ENCODE data around the gene POLR2C. TPM values are rescaled to one million over a fixed set of nuclear protein-coding genes. Genes with fewer than 3 reads are reported as not detected.

The POLR2C gene
- total RNA-seq, 1 donor from 2014 or later, result 47.6 TPM

DNA sequence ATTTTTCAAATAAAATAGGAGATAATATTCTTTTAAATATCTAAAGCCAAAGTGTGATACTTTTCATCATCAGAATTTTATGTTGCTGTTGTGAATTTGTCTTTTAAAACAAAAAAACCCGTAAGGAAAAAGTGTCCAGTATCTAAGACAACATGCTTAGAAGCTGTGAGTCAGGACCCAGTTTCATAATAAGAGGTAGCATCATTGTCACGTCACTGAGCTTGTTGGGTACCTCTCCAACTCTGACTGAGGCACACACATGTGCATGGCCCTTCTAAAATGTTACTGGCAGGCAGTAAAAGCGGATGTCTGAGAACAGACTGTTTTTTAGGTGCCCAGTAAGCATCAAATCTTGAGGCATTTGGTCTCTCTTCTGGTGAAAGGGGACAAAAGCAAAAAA is 17.8 kb upstream of the POLR2C start:
- DNase-seq, result no peak
- peaks cover 11% of the 10 kb centered on the region for H3K9me3 ChIP-seq (replicated peaks)
- no peak overlapping the region for H3K27ac ChIP-seq (replicated peaks)
- TF ChIP-seq, protein P1, sequence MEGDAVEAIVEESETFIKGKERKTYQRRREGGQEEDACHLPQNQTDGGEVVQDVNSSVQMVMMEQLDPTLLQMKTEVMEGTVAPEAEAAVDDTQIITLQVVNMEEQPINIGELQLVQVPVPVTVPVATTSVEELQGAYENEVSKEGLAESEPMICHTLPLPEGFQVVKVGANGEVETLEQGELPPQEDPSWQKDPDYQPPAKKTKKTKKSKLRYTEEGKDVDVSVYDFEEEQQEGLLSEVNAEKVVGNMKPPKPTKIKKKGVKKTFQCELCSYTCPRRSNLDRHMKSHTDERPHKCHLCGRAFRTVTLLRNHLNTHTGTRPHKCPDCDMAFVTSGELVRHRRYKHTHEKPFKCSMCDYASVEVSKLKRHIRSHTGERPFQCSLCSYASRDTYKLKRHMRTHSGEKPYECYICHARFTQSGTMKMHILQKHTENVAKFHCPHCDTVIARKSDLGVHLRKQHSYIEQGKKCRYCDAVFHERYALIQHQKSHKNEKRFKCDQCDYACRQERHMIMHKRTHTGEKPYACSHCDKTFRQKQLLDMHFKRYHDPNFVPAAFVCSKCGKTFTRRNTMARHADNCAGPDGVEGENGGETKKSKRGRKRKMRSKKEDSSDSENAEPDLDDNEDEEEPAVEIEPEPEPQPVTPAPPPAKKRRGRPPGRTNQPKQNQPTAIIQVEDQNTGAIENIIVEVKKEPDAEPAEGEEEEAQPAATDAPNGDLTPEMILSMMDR (IDR thresholded peaks at IDR 0.05; ENCODE audit: borderline replicate concordance), result no peak
- intact Hi-C loops (cut with micrococcal nuclease), result no loop called here
- no peaks in the 10 kb centered on the region for H3K27me3 ChIP-seq (ENCODE audit: low read depth)
- H3K4me1 ChIP-seq, result peaks cover 56% of the 10 kb centered on the region
- no peak overlapping the region for H3K4me3 ChIP-seq
- peaks cover 18% of the 10 kb centered on the region for H3K36me3 ChIP-seq

DNA sequence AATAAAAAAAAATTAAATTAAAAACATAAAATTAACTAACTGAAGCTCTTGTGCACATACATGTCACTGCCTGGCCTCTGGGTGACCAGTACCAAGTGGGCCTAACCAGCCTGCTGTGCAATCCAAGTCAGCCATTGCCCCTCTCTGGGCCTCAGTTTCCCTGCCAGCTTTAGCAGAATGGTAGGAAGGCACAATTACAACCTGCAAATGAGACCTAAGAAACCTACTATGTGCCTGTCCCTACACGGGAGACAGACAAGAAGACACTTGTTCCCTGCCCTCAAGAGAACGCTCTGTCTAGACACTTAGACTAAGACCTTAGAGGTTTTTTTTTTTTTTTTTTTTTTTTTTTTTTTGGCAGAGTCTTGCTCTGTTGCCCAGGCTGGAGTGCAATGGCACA is 17.0 kb upstream of the POLR2C start:
- TF ChIP-seq, protein P1 (IDR thresholded peaks at IDR 0.05; ENCODE audit: borderline replicate concordance), result no peak
- intact Hi-C loops (cut with micrococcal nuclease), result no loop called here
- H3K4me1 ChIP-seq, result peaks cover 57% of the 10 kb centered on the region

DNA sequence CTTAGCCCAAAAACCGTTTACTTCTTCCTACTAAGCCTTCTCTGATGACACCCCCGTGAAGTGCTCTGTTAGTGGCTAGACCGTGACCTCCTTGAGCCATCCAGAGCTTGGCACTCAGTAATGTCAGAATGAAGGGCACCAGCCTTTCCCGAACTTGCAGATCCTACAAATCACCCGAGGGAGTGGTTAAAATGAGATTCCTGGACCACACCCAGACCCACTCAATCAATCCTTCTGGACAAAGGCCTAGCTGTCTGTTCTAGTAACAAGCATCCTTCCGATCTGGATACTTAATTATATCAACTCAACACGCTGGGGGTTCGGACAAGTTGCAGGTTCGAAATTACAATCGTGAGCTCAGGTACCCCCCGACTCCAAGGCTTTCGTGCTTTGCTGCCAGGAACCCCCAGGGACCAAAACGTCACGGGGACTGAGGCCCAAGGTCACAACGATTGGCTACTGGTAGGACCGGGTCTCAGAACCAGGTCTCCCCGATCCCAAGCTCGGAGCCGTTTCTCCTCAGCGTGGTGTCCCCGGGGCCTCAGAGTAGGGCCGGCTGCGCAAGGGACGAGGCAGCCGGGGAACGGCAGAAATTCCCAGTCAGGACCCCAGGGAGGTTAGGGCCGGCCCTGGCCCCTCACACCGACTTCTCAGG is 15.8 kb upstream of the POLR2C start:
- intact Hi-C loops (cut with micrococcal nuclease), result no loop called here
- peaks cover 15% of the 10 kb centered on the region for H3K36me3 ChIP-seq
- H3K27me3 ChIP-seq (ENCODE audit: low read depth), result no peaks in the 10 kb centered on the region
- no peaks in the 10 kb centered on the region for H3K9me3 ChIP-seq (replicated peaks)
- peak overlapping the region; percentile 98 for H3K4me3 ChIP-seq
- TF ChIP-seq, protein P1 (IDR thresholded peaks at IDR 0.05; ENCODE audit: borderline replicate concordance), result no peak
- DNase-seq, result peak; percentile 36
- H3K4me1 ChIP-seq, result peaks cover 63% of the 10 kb centered on the region
- H3K27ac ChIP-seq (replicated peaks), result peak overlapping the region; percentile 98

More for the DNA sequence above, 17.0 kb upstream of the POLR2C start:
- Histone ChIP-seq H3K36me3 (peaks cover 10% of the 10 kb centered on the region), H3K4me3 (no peak overlapping the region), H3K27ac (replicated peaks) (no peak overlapping the region), H3K9me3 (replicated peaks) (peaks cover 3% of the 10 kb centered on the region), H3K27me3 (ENCODE audit: low read depth) (no peaks in the 10 kb centered on the region)
- no peak for DNase-seq

DNA sequence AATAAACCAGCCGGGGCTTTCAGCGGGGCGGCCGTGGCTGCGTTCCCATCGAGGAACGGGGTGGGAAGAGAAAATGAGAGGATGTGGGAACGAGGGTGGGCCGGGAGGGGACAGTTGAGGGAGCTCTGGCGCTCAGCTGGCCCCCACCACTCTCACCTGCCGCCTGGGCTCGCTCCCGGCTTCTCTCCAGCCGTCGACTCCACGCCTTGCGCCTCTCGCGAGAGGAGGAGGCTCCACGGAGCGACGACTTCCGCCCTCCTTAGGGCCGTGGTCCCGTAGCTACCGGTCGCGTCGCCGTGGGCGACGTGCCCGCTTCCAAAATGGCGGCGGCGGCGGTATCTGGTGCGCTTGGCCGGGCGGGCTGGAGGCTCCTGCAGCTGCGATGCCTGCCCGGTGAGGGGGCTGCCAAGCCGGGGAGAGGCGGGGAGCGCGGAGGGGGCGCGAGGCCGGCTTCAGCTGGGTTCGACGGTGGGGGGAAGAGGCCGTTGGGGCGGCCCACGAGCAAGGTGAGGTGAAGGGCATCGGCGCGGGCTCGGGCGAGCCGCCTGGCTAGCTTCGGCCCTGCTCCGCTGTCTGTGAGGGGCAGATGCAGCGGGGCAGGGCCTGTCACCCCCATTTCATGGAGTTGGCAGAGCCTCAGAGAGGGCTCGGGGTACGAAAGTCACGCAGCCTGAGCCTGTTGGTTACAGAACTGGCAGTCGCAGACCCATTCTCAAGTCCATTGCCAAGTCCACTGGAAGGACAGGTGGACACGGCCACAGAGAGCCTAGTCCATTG is 15.1 kb upstream of the POLR2C start, which contains the start of the genes CIAPIN1 and COQ9:
Gene CIAPIN1 (minus strand): TSS at position 200 of the 777 bp plus-strand sequence. CDS start 6,457 bp downstream, outside the sequence.
Gene COQ9 (plus strand): TSS at position 294 of the 777 bp plus-strand sequence. CDS start 27 bp downstream, at position 321.
- peak within 1 kb of the TSS; percentile 98 for H3K4me3 ChIP-seq
- intact Hi-C loops (cut with micrococcal nuclease), result no loop called here
- H3K9me3 ChIP-seq (replicated peaks), result no peaks in the 10 kb centered on the region
- H3K36me3 ChIP-seq, result peaks cover 17% of the 10 kb centered on the region
- TF ChIP-seq, protein P1 (IDR thresholded peaks at IDR 0.05; ENCODE audit: borderline replicate concordance), result no peak
- H3K27ac ChIP-seq (replicated peaks), result peak within 1 kb of the TSS; percentile 98
- H3K27me3 ChIP-seq (ENCODE audit: low read depth), result no peaks in the 10 kb centered on the region
- peaks cover 63% of the 10 kb centered on the region for H3K4me1 ChIP-seq
- peak; percentile 96 for DNase-seq

DNA sequence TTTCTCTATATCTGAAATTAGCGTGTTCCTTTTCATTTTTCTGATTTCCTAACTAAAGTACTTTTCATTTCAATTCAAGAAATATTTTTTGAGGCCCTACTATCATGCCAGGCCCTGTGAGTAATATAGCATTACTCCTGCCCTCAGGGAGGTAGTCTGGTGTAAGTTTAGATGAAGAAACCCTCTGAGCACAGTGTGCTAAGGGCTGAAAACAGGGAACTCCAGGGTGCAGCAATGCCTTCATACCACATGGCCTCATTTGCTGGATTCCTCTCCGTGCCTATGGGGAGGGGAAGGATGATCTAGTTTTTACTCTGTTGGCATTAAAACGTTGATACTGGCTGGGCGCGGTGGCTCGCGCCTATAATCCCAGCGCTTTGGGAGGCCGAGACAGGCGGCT is 10.5 kb upstream of the POLR2C start:
- no peak for DNase-seq
- Histone ChIP-seq H3K27me3 (ENCODE audit: low read depth) (no peaks in the 10 kb centered on the region), H3K27ac (replicated peaks) (no peak overlapping the region), H3K4me1 (peaks cover 32% of the 10 kb centered on the region), H3K4me3 (no peak overlapping the region), H3K36me3 (peaks cover 63% of the 10 kb centered on the region), H3K9me3 (replicated peaks) (no peaks in the 10 kb centered on the region)
- TF ChIP-seq, protein P1 (IDR thresholded peaks at IDR 0.05; ENCODE audit: borderline replicate concordance), result no peak
- intact Hi-C loops (cut with micrococcal nuclease), result no loop called here

All from left ventricle myocardium inferior (tissue), 1 donor.